ENCODE results near the gene ANKRD11.

- TF ChIP-seq POLR2A (IDR thresholded peaks at IDR 0.05) = no peak
- TF ChIP-seq, protein P1, sequence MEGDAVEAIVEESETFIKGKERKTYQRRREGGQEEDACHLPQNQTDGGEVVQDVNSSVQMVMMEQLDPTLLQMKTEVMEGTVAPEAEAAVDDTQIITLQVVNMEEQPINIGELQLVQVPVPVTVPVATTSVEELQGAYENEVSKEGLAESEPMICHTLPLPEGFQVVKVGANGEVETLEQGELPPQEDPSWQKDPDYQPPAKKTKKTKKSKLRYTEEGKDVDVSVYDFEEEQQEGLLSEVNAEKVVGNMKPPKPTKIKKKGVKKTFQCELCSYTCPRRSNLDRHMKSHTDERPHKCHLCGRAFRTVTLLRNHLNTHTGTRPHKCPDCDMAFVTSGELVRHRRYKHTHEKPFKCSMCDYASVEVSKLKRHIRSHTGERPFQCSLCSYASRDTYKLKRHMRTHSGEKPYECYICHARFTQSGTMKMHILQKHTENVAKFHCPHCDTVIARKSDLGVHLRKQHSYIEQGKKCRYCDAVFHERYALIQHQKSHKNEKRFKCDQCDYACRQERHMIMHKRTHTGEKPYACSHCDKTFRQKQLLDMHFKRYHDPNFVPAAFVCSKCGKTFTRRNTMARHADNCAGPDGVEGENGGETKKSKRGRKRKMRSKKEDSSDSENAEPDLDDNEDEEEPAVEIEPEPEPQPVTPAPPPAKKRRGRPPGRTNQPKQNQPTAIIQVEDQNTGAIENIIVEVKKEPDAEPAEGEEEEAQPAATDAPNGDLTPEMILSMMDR (IDR thresholded peaks at IDR 0.05) = no peak
- no peak for TF ChIP-seq POLR2AphosphoS5 (IDR thresholded peaks at IDR 0.05)
Measured at GRCh38 chr16:89332902-89333245, 157.5 kb downstream of the ANKRD11 start.
